T-helper 1 cell treated with Interleukin-12 subunit alpha and Interleukin-12 subunit beta and Interleukin-4 antibody, amounts not matched to agents 30 μg/mL and 1 μg/mL, for 36 hours (primary cell): ENCODE measurements around the gene NFKB1.
A peak's percentile ranks its signal among the peaks of the same experiment; 100 is the strongest.

Experiments
- H3K27ac Mint-ChIP-seq: one replicate; pipeline ENCODE4 v1.8.0; 2021; ENCODE audit warnings: mild to moderate bottlenecking, mixed read lengths
- H3K27me3 Mint-ChIP-seq: one replicate; pipeline ENCODE4 v1.8.0; 2021; ENCODE audit warnings: low read depth, mixed read lengths
- H3K36me3 Mint-ChIP-seq: one replicate; pipeline ENCODE4 v1.8.0; 2021; ENCODE audit warnings: low read depth, mixed read lengths
- H3K4me1 Mint-ChIP-seq: one replicate; pipeline ENCODE4 v1.8.0; 2021; ENCODE audit warnings: low read depth, mixed read lengths
- H3K4me3 Mint-ChIP-seq: one replicate; pipeline ENCODE4 v1.8.0; 2021; ENCODE audit warnings: mild to moderate bottlenecking, moderate library complexity, mixed read lengths
- H3K9me3 Mint-ChIP-seq: one replicate; pipeline ENCODE4 v1.8.0; 2021; ENCODE audit warnings: mixed read lengths

NFKB1 gene, protein sequence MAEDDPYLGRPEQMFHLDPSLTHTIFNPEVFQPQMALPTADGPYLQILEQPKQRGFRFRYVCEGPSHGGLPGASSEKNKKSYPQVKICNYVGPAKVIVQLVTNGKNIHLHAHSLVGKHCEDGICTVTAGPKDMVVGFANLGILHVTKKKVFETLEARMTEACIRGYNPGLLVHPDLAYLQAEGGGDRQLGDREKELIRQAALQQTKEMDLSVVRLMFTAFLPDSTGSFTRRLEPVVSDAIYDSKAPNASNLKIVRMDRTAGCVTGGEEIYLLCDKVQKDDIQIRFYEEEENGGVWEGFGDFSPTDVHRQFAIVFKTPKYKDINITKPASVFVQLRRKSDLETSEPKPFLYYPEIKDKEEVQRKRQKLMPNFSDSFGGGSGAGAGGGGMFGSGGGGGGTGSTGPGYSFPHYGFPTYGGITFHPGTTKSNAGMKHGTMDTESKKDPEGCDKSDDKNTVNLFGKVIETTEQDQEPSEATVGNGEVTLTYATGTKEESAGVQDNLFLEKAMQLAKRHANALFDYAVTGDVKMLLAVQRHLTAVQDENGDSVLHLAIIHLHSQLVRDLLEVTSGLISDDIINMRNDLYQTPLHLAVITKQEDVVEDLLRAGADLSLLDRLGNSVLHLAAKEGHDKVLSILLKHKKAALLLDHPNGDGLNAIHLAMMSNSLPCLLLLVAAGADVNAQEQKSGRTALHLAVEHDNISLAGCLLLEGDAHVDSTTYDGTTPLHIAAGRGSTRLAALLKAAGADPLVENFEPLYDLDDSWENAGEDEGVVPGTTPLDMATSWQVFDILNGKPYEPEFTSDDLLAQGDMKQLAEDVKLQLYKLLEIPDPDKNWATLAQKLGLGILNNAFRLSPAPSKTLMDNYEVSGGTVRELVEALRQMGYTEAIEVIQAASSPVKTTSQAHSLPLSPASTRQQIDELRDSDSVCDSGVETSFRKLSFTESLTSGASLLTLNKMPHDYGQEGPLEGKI

DNA sequence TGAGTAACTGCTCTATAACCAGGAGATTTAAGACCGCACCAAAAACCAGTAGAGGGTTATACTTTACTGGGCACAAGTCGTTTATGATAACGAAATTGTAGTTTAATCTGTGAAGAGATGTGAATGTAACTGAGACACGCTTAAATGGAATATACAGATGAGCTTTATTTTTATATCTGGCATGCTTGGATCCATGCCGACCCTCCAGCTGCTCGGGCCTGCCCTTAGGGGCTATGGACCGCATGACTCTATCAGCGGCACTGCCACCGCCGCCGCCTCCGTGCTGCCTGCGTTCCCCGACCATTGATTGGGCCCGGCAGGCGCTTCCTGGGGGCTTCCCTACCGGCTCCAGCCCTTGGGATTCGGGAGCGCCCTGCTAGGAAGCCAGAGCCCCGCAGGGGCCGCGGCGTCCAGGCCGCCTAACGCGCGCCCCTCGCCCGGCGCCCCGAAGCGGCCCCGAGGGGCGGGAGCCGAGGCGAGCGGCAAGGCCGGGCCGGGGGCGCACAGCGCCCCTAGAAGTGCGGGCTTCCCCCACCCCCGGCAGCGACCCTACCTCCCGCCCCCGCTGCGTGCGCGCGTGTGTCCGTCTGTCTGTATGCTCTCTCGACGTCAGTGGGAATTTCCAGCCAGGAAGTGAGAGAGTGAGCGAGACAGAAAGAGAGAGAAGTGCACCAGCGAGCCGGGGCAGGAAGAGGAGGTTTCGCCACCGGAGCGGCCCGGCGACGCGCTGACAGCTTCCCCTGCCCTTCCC is at the start of gene NFKB1:
Gene NFKB1, plus strand, starts transcription at position 664 of the 751 bp plus-strand sequence. CDS start 24,160 bp downstream, outside the sequence.
- Mint-ChIP-seq H3K36me3 (peaks cover 10% of the 10 kb centered on the region), H3K4me3 (peak within 1 kb of the TSS; percentile 93), H3K27ac (peak within 1 kb of the TSS; percentile 95), H3K4me1 (peaks cover 24% of the 10 kb centered on the region), H3K27me3 (no peaks in the 10 kb centered on the region), H3K9me3 (no peaks in the 10 kb centered on the region)

DNA sequence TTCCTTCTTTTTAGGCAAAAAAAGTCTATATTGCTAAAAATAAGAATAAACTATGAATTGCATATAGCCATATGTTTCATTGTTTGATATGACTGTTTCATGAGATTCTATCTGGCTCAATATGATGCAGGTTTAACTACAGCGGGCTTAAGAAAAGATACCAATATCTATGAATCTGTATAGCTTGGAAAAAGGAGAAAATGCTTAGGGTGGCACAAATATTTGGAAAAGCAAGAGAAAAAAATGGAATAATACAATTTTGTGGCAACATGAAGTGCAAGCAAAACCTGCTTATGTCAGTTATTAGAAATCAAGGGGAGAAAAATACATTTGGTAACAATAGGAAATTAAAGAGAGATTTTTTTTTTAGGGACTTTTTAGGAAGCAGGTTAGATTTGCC is 48.3 kb upstream of the NFKB1 start:
- H3K27me3 Mint-ChIP-seq = no peaks in the 10 kb centered on the region
- H3K36me3 Mint-ChIP-seq = no peaks in the 10 kb centered on the region
- H3K27ac Mint-ChIP-seq = no peak overlapping the region
- H3K4me1 Mint-ChIP-seq = peaks cover 16% of the 10 kb centered on the region
- no peaks in the 10 kb centered on the region for H3K9me3 Mint-ChIP-seq
- no peak overlapping the region for H3K4me3 Mint-ChIP-seq

DNA sequence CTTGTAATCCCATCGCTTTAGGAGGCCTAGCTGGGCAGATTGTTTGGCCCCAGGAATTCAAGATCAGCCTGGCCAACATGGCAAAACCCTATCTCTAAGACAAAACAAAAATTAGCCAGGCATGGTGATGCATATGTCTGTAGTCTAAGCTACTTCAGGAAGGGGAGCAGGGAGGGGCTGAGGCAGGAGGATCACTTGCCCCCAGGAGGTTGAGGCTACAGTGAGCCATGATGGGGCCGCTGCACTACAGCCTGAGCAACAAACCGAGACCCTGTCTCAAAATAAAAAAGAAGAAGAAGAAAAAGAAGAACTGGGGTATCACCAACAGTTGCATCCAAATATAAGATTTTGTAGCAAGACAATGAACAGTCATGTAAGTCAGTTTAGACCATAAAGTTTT is 47.3 kb upstream of the NFKB1 start:
- Mint-ChIP-seq H3K36me3 (peaks cover 1% of the 10 kb centered on the region), H3K4me3 (no peak overlapping the region), H3K4me1 (peaks cover 13% of the 10 kb centered on the region), H3K27ac (no peak overlapping the region), H3K27me3 (no peaks in the 10 kb centered on the region), H3K9me3 (peaks cover 9% of the 10 kb centered on the region)

DNA sequence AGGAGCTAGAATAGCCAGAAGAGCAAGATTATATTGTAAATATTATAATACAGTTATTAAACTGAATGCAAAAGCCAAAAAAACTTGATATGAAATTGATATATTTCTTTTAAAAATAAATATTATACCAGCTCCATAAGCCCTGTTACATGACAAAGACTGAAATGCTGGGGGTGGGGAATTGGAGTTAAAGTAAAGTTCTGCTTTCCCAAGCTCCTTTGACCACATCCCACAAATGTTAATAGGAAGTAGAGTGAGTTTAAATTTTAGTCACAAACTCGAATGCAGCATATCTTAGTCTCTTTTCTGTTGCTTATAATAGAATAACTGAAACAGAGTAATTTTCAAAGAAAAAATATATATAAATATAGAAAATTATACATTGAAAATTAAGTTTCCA is 46.9 kb upstream of the NFKB1 start:
- Mint-ChIP-seq H3K27me3 (no peaks in the 10 kb centered on the region), H3K27ac (no peak overlapping the region), H3K4me3 (no peak overlapping the region), H3K9me3 (peaks cover 9% of the 10 kb centered on the region), H3K4me1 (peaks cover 13% of the 10 kb centered on the region), H3K36me3 (peaks cover 1% of the 10 kb centered on the region)

DNA sequence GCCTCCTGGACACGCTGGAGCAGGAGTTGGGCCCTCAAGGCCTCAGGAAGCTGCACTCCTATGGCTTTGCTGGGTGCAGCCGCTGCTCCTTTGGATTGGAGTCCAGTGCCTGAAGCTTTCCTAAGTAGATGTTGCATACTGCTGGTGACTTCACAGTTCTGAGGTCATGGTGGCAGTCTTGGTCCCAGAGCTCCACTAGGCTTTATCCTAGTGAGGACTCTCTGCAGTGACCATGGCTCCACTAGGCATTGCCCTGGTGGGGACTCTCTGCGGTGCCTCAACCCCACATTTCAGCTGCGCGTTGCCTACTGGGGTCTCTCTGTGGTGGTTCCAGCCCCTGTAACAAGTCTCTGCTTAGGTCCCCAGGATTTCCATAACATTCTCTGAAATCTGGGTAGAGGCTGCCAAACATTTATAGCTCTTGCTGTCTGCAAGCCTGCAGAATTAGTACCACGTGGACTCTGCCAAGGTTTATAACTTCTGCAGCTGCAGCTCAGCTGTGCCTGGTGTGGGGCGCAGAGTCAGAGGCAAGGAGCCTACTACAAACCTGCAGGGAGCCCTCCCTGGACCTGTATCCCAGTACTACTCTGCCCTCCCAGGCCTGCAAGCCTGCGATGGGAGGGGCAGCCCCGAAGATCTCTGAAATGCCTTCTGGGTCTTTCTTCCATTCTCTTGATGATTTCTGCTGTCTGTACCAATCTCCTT is 46.0 kb upstream of the NFKB1 start:
- Mint-ChIP-seq H3K4me3 (no peak overlapping the region), H3K9me3 (peaks cover 16% of the 10 kb centered on the region), H3K27me3 (peaks cover 6% of the 10 kb centered on the region), H3K4me1 (peaks cover 7% of the 10 kb centered on the region), H3K27ac (no peak overlapping the region), H3K36me3 (peaks cover 4% of the 10 kb centered on the region)

DNA sequence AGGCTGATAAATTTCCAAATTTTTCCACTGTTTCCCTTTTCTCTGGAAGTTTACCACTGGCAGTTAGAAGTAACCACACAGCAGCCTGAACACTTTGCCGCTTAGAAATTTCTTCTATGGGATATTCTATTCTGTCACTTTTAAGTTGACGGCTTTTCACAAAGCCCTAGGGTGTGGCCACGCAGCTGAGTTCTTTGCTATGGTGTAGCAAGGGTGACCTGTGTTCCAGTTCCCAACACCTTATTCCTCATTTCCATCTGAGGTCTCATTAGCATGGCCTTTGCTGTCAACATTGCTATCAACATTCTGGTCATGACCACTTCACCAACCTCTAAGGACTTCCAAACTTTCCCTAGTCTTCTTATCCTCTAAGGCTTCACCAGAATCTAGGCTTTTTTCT is 45.4 kb upstream of the NFKB1 start:
- Mint-ChIP-seq H3K27me3 (peaks cover 9% of the 10 kb centered on the region), H3K4me1 (peaks cover 7% of the 10 kb centered on the region), H3K9me3 (peaks cover 21% of the 10 kb centered on the region), H3K27ac (no peak overlapping the region), H3K36me3 (peaks cover 4% of the 10 kb centered on the region), H3K4me3 (no peak overlapping the region)

DNA sequence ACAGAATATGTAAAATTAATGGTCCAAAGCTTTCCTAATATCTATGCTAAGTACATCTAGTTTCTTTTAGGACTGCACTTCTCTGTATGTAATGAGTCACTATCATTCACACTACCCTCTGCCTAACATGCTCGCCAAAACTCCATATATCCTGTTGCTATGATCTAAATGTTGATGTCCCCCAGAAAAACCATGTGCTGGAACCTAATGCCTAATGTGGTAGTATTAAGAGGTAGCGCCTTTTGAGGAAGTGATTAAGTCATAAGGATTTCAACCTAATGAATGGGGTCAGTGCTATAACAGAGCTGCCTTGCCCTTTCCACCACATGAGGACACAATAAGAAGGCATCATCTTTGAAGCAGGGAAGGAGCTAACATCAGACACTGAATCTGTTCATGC is 34.9 kb upstream of the NFKB1 start:
- H3K4me1 Mint-ChIP-seq = peaks cover 16% of the 10 kb centered on the region
- H3K4me3 Mint-ChIP-seq = no peak overlapping the region
- peaks cover 10% of the 10 kb centered on the region for H3K27me3 Mint-ChIP-seq
- peaks cover 6% of the 10 kb centered on the region for H3K36me3 Mint-ChIP-seq
- H3K9me3 Mint-ChIP-seq = peaks cover 10% of the 10 kb centered on the region
- H3K27ac Mint-ChIP-seq = no peak overlapping the region

DNA sequence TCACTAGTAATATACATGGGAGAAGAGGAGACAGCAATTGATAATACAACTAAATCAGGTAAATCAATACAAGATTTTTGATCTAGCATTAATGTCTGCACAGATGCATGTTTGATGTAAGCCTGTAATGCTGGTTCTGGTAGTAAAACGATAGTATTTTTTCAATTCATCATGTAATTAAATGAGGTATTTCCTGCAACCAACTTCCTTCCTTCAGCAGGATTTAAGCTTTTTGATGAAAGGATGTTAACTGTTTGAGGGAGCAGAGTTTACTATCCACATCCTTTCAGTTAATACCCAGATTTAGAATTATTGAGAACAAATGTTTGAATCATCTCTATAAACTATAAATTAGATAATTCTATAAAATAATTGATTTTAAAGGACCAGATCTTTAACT is 31.4 kb upstream of the NFKB1 start:
- no peak overlapping the region for H3K4me3 Mint-ChIP-seq
- no peak overlapping the region for H3K27ac Mint-ChIP-seq
- no peaks in the 10 kb centered on the region for H3K36me3 Mint-ChIP-seq
- H3K27me3 Mint-ChIP-seq = no peaks in the 10 kb centered on the region
- no peaks in the 10 kb centered on the region for H3K9me3 Mint-ChIP-seq
- H3K4me1 Mint-ChIP-seq = peaks cover 15% of the 10 kb centered on the region

DNA sequence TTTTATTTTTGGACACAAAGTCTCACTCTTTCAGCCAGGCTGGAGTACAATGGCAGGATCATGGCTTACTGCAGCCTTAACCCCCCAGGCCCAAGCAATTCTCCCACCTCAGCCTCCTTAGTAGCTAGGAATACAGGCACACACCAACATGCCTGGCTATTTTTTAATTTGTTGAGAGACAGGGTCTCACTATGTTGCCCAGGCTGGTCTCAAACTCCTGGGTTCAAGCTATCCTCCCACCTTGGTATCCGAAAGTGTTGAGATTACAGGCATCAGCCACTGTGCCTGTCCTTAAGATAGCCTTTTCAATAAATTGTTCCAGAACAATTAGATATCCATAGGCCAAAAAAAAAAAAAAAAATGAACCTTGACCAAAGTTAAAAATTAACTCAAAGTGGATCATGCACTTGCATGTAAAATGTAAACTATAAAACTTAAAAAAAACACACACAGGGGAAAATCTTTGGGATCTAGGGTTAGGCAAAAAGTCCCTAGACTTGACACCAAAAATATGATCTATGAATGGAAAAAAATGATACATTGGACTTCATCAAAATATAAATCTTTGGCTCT is 28.6 kb upstream of the NFKB1 start:
- no peaks in the 10 kb centered on the region for H3K27me3 Mint-ChIP-seq
- H3K4me3 Mint-ChIP-seq = no peak overlapping the region
- no peak overlapping the region for H3K27ac Mint-ChIP-seq
- peaks cover 6% of the 10 kb centered on the region for H3K4me1 Mint-ChIP-seq
- H3K36me3 Mint-ChIP-seq = peaks cover 2% of the 10 kb centered on the region
- peaks cover 17% of the 10 kb centered on the region for H3K9me3 Mint-ChIP-seq

DNA sequence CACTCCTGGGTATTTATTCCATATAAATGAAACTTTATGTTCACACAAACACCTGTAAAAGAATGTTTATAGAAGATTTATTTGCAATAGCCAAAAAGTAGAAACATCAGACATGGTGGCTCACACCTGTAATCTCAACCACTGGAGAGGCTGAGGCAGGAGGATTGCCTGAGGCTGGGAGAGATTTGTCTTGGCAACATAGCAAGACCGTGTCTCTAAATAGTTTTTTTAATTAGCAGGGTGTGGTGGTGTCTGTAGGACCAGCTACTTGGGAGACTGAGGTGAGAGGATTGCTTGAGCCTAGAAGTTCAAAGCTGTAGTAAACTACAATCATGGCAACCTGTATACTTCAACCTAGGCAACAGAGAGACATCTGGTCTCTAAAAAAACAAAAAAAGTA is 27.7 kb upstream of the NFKB1 start:
- H3K36me3 Mint-ChIP-seq = peaks cover 2% of the 10 kb centered on the region
- no peaks in the 10 kb centered on the region for H3K27me3 Mint-ChIP-seq
- H3K27ac Mint-ChIP-seq = no peak overlapping the region
- peaks cover 6% of the 10 kb centered on the region for H3K4me1 Mint-ChIP-seq
- H3K4me3 Mint-ChIP-seq = no peak overlapping the region
- H3K9me3 Mint-ChIP-seq = peaks cover 20% of the 10 kb centered on the region

DNA sequence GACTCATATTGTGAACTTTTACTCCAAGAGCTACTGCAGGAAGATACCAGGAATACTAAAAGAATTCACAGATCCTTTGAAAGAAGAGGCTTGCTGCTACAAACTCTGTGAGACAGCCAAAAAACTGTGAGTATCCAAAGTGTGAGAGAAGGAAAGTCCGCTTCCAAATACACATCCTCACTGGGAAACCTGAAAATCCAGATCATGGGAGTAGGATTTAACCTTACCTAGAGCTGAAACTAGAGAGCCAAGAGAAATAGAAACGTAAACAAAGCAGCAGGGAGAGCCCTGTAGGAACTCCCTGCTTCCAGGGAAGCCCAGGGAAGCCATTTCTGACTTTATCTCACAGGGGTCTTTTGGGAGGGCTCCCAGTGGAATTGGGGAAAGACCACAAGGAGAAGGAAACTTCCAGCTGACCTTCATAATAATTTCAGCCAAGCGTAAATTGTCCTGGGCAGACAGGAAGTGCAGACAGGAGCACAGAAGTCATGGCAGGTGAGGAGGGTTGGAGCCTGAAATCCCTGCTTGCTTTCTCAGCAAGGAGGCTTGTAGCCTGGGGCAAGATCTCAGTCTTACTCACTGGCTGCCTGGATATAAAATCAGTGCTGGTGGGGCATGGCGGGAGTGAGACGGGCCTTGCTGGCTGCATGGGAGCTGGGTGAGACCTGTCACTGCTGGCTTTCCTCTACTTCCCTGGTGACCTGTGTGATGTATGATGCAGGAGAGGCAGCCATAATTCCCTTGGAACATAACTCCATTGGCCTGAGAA is 26.2 kb upstream of the NFKB1 start:
- no peaks in the 10 kb centered on the region for H3K27me3 Mint-ChIP-seq
- no peak overlapping the region for H3K27ac Mint-ChIP-seq
- H3K4me3 Mint-ChIP-seq = no peak overlapping the region
- H3K4me1 Mint-ChIP-seq = no peaks in the 10 kb centered on the region
- H3K9me3 Mint-ChIP-seq = peaks cover 31% of the 10 kb centered on the region
- peaks cover 5% of the 10 kb centered on the region for H3K36me3 Mint-ChIP-seq

DNA sequence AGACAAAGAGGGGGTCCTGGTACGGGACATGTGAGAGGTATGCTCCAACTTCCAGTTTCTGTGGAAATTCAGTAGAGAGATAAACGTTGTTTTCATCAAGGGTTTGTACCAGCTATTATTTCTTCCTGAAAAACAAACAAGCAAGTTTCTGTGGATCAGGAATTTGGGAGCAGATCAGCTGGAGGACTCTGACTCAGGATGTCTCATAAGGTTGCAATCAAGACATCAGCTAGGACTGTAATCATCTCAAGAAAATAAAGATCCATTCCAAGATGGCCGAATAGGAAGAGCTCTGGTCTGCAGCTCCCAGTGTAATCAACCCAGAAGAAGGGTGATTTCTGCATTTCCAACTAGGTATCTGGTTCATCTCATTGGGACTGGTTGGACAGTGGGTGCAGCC is 23.5 kb upstream of the NFKB1 start:
- peaks cover 39% of the 10 kb centered on the region for H3K9me3 Mint-ChIP-seq

DNA sequence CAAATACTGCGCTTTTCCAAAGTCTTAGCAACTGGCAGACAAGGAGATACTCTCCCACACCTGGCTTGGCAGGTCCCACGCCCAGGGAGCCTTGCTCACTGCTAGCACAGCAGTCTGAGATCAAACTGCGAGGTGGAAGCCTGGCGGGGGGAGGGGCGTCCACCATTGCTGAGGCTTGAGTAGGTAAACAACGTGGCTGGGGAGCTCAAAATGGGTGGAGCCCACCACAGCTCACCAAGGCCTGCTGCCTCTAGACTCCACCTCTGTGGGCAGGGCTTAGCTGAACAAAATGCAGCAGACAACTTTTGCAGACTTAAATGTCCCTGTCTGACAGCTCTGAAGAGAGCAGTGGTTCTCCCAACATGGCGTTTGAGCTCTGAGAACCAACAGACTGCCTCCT is 23.0 kb upstream of the NFKB1 start:
- Mint-ChIP-seq H3K4me1 (no peaks in the 10 kb centered on the region), H3K27ac (no peak overlapping the region), H3K4me3 (no peak overlapping the region), H3K9me3 (peaks cover 39% of the 10 kb centered on the region), H3K27me3 (peaks cover 5% of the 10 kb centered on the region), H3K36me3 (peaks cover 9% of the 10 kb centered on the region)

More for the DNA sequence above, 23.5 kb upstream of the NFKB1 start:
- no peak overlapping the region for H3K27ac Mint-ChIP-seq
- H3K36me3 Mint-ChIP-seq = peaks cover 9% of the 10 kb centered on the region
- H3K4me3 Mint-ChIP-seq = no peak overlapping the region
- peaks cover 5% of the 10 kb centered on the region for H3K27me3 Mint-ChIP-seq
- H3K4me1 Mint-ChIP-seq = no peaks in the 10 kb centered on the region
